Esophagus squamous epithelium (tissue), 5 donors: Measurements from ENCODE around the gene AREL1. TPM values are rescaled to one million over a fixed set of nuclear protein-coding genes. Genes with fewer than 3 reads are reported as not detected.
"Not testable (repeated sequence)": the region's sequence is repeated elsewhere in the genome, so short reads cannot be mapped to it uniquely, and the experiment has no call there.

Source experiments
- DNase-seq: peaks from one replicate; lab custom pipeline; 2025; lab: John Stamatoyannopoulos, UW
- H3K27ac ChIP-seq, 4 donors: fragments of 200-600 bp; sonication (generic); one replicate each; pipeline ENCODE4 v1.5.1; 2016 to 2019; ENCODE audit warnings: mild to moderate bottlenecking in 1 of 4
- H3K27me3 ChIP-seq, 4 donors: fragments of 200-600 bp; sonication (generic); 1 replicate in 3 of 4; 2 replicates in 1 of 4; pipeline versions ENCODE4 v1.5.1 to v1.6.0; 2017 to 2021; ENCODE audit warnings: antibody characterized with exemption in 1 of 4
- H3K36me3 ChIP-seq, 3 donors: fragments of 200-600 bp; sonication (generic); one replicate each; pipeline ENCODE4 v1.5.1; 2016 to 2019
- H3K4me1 ChIP-seq, 3 donors: fragments of 200-600 bp; sonication (generic); one replicate each; pipeline ENCODE4 v1.5.1; 2017 to 2019
- H3K4me3 ChIP-seq, 4 donors: fragments of 200-600 bp; sonication (generic); 1 replicate in 3 of 4; 2 replicates in 1 of 4; pipeline ENCODE4 v1.5.1; 2016 to 2019; ENCODE audit warnings: mild to moderate bottlenecking in 2 of 4, moderate library complexity in 1 of 4
- H3K9me3 ChIP-seq, 3 donors: fragments of 200-600 bp; sonication (generic); one replicate each; pipeline ENCODE4 v1.5.1; 2016 to 2019
- CTCF ChIP-seq, 6 experiments: fragments of 450-650 bp in 4 of 6; fragments of 200-600 bp in 2 of 6; sonication (generic) in 2 of 6; IDR thresholded peaks; one replicate each; pipeline ENCODE4 v1.5.1; 2016 to 2019; ENCODE audit warnings: antibody characterized with exemption in 6 of 6, mild to moderate bottlenecking in 4 of 6, moderate library complexity in 4 of 6
- POLR2A ChIP-seq, 4 donors: fragments of 450-650 bp; IDR thresholded peaks; one replicate each; pipeline ENCODE4 v1.6.1; 2017; ENCODE audit warnings: antibody characterized with exemption in 4 of 4, mild to moderate bottlenecking in 4 of 4, moderate library complexity in 3 of 4
- WGBS, 2 donors: methylation state at CpG; one replicate each; pipeline ENCODE4 v1.1.5; 2018; 5-methylcytosine and 5-hydroxymethylcytosine counted together
- intact Hi-C: fragments of 100-400 bp; cut with DNase I; formaldehyde crosslinking; loops from one replicate; pipeline ENCODE4 v1.15.0; 2022
- total RNA-seq, 4 donors: library from RNA; depleted of rRNA; stranded (reverse); fragments of >200 nt; gene quantifications; one replicate each; pipeline ENCODE4 v1.1.0, GENCODE V29; 2016
- donor health status: DM: yes; HTN: yes; CAD: no.

AREL1 gene
- total RNA-seq: 10 to 100 TPM; 17.0 to 21.6 (median 19.8) TPM

- no peaks in the 10 kb centered on the region for H3K27me3 ChIP-seq
- WGBS, 2 donors: 0 to 1% methylated on average over 22 to 23 of the region's 31 CpGs
- intact Hi-C loops: no loop called here
- H3K4me3 ChIP-seq: peak within 1 kb of the TSS; percentile 64 to 95 (median 78)
- no peaks in the 10 kb centered on the region for H3K9me3 ChIP-seq
- peaks cover 11 to 40% (median 19%) of the 10 kb centered on the region in 3 donors for H3K4me1 ChIP-seq
- DNase-seq: no peak
- TF ChIP-seq POLR2A (IDR thresholded peaks at IDR 0.05) (peak in 2 of 4 donors; percentile 51 to 54), CTCF (IDR thresholded peaks at IDR 0.05) (peak in 2 of 6 experiments; percentile 2 to 34)
- peak within 1 kb of the TSS; percentile 87 to 93 (median 88) for H3K27ac ChIP-seq
- peaks cover 0 to 32% (median 4%) of the 10 kb centered on the region in 3 donors for H3K36me3 ChIP-seq
These were observed at the start of gene AREL1, which contains the start of gene FCF1 for GRCh38 chr14:74712499-74713394. AREL1 (minus strand) TSS chr14:74713080; CDS start chr14:74685615, 27,465 bp downstream. FCF1 (plus strand) TSS chr14:74713144; CDS start chr14:74713198, 54 bp downstream.

- H3K9me3 ChIP-seq, H3K4me3 ChIP-seq, H3K27me3 ChIP-seq, H3K4me1 ChIP-seq, DNase-seq, intact Hi-C loops, H3K36me3 ChIP-seq, H3K27ac ChIP-seq: not testable (repeated sequence)
- WGBS, 2 donors: 84 to 94% methylated on average over 4 to 5 of the region's 5 CpGs
These were observed 45.6 kb upstream of the AREL1 start for GRCh38 chr14:74758505-74758904.

GRCh38 chr14:74756326-74756725, 43.4 kb upstream of the AREL1 start:
- H3K36me3 ChIP-seq: no peaks in the 10 kb centered on the region
- 93 to 94% methylated on average over 1 of the region's 1 CpG for WGBS, 2 donors
- TF ChIP-seq CTCF (IDR thresholded peaks at IDR 0.05) (no peak), POLR2A (IDR thresholded peaks at IDR 0.05) (no peak)
- H3K27ac ChIP-seq: no peak overlapping the region
- H3K4me3 ChIP-seq: no peak overlapping the region
- DNase-seq: no peak
- H3K27me3 ChIP-seq: no peaks in the 10 kb centered on the region
- no peaks in the 10 kb centered on the region for H3K9me3 ChIP-seq
- no peaks in the 10 kb centered on the region for H3K4me1 ChIP-seq
- intact Hi-C loops: no loop called here

- H3K27ac ChIP-seq: no peak overlapping the region
- no peaks in the 10 kb centered on the region for H3K9me3 ChIP-seq
- DNase-seq: no peak
- no peaks in the 10 kb centered on the region for H3K36me3 ChIP-seq
- H3K4me3 ChIP-seq: no peak overlapping the region
- H3K27me3 ChIP-seq: no peaks in the 10 kb centered on the region
- H3K4me1 ChIP-seq: no peaks in the 10 kb centered on the region
- 80 to 82% methylated on average over 4 to 6 of the region's 7 CpGs for WGBS, 2 donors
- intact Hi-C loops: no loop called here
- TF ChIP-seq CTCF (IDR thresholded peaks at IDR 0.05): no peak
- no peak for TF ChIP-seq POLR2A (IDR thresholded peaks at IDR 0.05)
These were observed 42.0 kb upstream of the AREL1 start for GRCh38 chr14:74754899-74755298.

GRCh38 chr14:74754157-74754556, 41.3 kb upstream of the AREL1 start:
- intact Hi-C loops: no loop called here
- TF ChIP-seq CTCF (IDR thresholded peaks at IDR 0.05): no peak
- no peak for TF ChIP-seq POLR2A (IDR thresholded peaks at IDR 0.05)
- H3K27ac ChIP-seq: no peak overlapping the region
- no peaks in the 10 kb centered on the region for H3K9me3 ChIP-seq
- no peak for DNase-seq
- H3K27me3 ChIP-seq: no peaks in the 10 kb centered on the region
- no peaks in the 10 kb centered on the region for H3K4me1 ChIP-seq
- 80 to 92% methylated on average over 1 to 2 of the region's 2 CpGs for WGBS, 2 donors
- no peak overlapping the region for H3K4me3 ChIP-seq
- H3K36me3 ChIP-seq: no peaks in the 10 kb centered on the region
